AG04450 (cell line): ENCODE data around the gene STIM1. TPM values are rescaled to one million over a fixed set of nuclear protein-coding genes. Genes with fewer than 3 reads are reported as not detected.

ENCODE experiments used
- CTCF ChIA-PET: fragments of 300-600, 350-600 bp; formaldehyde crosslinking; extraction: SDS; loops from one replicate; lab custom pipeline; 2022; ENCODE audit warnings: antibody characterized with exemption, inconsistent platforms; lab: Charles Lee
- POLR2A ChIA-PET: fragments of 350-600 bp; formaldehyde crosslinking; extraction: SDS; loops from one replicate; lab custom pipeline; 2021; ENCODE audit warnings: antibody characterized with exemption, inconsistent platforms; lab: Yijun Ruan, JAX
- DNase-seq: peaks from one replicate; pipeline ENCODE4 v3.0.0-alpha.2; 2011; ENCODE audit warnings: low read depth, low spot score
- H3K27ac ChIP-seq: one replicate; pipeline ENCODE4 v1.5.1; 2012; ENCODE audit warnings: low read depth, low read length, control low read depth
- H3K27me3 ChIP-seq: one replicate; pipeline ENCODE4 v1.6.0; 2012; ENCODE audit warnings: low read length; ENCODE audit not compliant: control insufficient read depth, insufficient read depth
- H3K4me3 ChIP-seq: 2 replicates; pipeline ENCODE4 v1.5.1; 2011; ENCODE audit warnings: mild to moderate bottlenecking, low read depth, low read length, control low read depth
- H3K9me3 ChIP-seq: 2 replicates; pipeline ENCODE4 v1.5.1; 2012; ENCODE audit warnings: low read length; ENCODE audit not compliant: control insufficient read depth, insufficient read depth
- polyA plus RNA-seq: library from polyadenylated mRNA; depleted of rRNA; stranded (reverse); fragments of >200 nt; gene quantifications from 2 replicates; pipeline ENCODE4 v1.2.3, GENCODE V29; 2011
- TF ChIP-seq, protein P1 (sequence below): IDR thresholded peaks from 2 replicates; pipeline ENCODE4 v1.5.1; 2011; ENCODE audit warnings: low read depth, low read length, control low read depth, inconsistent platforms

Gene STIM1
- polyA plus RNA-seq, 1 experiment, result 23.4 TPM

DNA sequence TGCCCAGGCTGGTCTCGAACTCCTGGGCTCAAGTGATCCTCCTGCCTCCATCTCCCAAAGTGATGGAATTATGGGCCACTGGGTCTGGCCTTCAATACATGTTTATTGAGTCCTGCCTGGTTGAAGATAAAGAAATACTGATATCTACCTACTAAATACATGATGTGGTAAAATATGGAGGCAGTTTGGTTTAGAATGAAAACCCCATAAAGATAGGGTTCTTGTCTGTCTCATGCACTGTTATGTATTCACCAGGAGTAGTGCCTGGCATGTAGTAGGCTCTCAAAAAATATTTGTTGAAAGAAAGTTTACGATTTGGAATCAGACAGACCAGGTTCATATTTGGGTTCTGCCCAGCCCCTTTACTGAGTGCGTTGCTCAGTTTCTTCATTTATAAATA is 21.1 kb downstream of the STIM1 start:
- no peak for DNase-seq
- Histone ChIP-seq H3K9me3 (no peaks in the 10 kb centered on the region), H3K27ac (no peak overlapping the region), H3K27me3 (no peaks in the 10 kb centered on the region), H3K4me3 (no peak overlapping the region)
- POLR2A ChIA-PET, result no interaction called here
- CTCF ChIA-PET, result interaction anchor here (2.1 to 2.6 kb wide), 3 partner anchors 22 to 196 kb away, joined by 10 to 15 read pairs (median 10); partner anchors contain the start of gene STIM1
- TF ChIP-seq, protein P1, sequence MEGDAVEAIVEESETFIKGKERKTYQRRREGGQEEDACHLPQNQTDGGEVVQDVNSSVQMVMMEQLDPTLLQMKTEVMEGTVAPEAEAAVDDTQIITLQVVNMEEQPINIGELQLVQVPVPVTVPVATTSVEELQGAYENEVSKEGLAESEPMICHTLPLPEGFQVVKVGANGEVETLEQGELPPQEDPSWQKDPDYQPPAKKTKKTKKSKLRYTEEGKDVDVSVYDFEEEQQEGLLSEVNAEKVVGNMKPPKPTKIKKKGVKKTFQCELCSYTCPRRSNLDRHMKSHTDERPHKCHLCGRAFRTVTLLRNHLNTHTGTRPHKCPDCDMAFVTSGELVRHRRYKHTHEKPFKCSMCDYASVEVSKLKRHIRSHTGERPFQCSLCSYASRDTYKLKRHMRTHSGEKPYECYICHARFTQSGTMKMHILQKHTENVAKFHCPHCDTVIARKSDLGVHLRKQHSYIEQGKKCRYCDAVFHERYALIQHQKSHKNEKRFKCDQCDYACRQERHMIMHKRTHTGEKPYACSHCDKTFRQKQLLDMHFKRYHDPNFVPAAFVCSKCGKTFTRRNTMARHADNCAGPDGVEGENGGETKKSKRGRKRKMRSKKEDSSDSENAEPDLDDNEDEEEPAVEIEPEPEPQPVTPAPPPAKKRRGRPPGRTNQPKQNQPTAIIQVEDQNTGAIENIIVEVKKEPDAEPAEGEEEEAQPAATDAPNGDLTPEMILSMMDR, result no peak

GRCh38 chr11:3877364-3878257 is 22.1 kb downstream of the STIM1 start:
- no peak for DNase-seq
- Histone ChIP-seq H3K27me3 (no peaks in the 10 kb centered on the region), H3K4me3 (no peak overlapping the region), H3K27ac (no peak overlapping the region), H3K9me3 (no peaks in the 10 kb centered on the region)
- ChIA-PET POLR2A (no interaction called here), CTCF (interaction anchor here (0.8 to 2.6 kb wide), 4 partner anchors 8 to 195 kb away, joined by 3 to 15 read pairs (median 6); partner anchors contain the start of gene STIM1)
- TF ChIP-seq, protein P1, result no peak

DNA sequence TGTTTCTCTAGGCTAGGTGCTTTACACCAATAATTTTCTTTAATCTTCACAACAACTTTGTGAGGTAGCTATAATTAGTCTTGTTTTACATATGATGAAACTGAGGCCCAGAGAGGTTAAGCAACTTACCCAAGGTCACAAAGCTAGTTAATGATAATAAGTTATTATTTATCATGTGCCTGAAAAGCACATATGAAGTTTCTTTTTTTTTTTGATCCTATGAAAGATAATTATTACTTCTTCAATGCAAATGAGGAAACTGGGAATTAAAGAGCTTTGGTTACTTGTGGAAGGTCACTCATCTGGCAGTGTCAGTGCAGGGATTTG is 22.8 kb downstream of the STIM1 start:
- ChIA-PET POLR2A (no interaction called here), CTCF (interaction anchor here (0.5 to 2.6 kb wide), 5 partner anchors 9 to 194 kb away, joined by 3 to 15 read pairs (median 4); partner anchors contain the start of gene STIM1)

GRCh38 chr11:3879216-3879966 is 23.9 kb downstream of the STIM1 start:
- no peak overlapping the region for H3K27ac ChIP-seq
- no peak for DNase-seq
- H3K4me3 ChIP-seq, result no peak overlapping the region
- H3K27me3 ChIP-seq, result no peaks in the 10 kb centered on the region
- no peaks in the 10 kb centered on the region for H3K9me3 ChIP-seq
- CTCF ChIA-PET, result interaction anchor here (1.2 to 2.6 kb wide), 5 partner anchors 10 to 193 kb away, joined by 3 to 15 read pairs (median 9); partner anchors contain the start of gene STIM1
- TF ChIP-seq, protein P1, result no peak
- POLR2A ChIA-PET, result no interaction called here

More for the DNA sequence above, 22.8 kb downstream of the STIM1 start:
- Histone ChIP-seq H3K9me3 (no peaks in the 10 kb centered on the region), H3K4me3 (no peak overlapping the region), H3K27me3 (no peaks in the 10 kb centered on the region), H3K27ac (no peak overlapping the region)
- no peak for DNase-seq
- TF ChIP-seq, protein P1, result no peak
